HepG2 (cell line): Measurements from ENCODE around the gene SAPCD1. TPM values are rescaled to one million over a fixed set of nuclear protein-coding genes. Genes with fewer than 3 reads are reported as not detected.

Source experiments
- ARID5B ChIP-seq: IDR thresholded peaks from 2 replicates; pipeline ENCODE4 v1.4.0; 2020; ENCODE audit warnings: mild to moderate bottlenecking, missing genetic modification reagents
- GATA4 ChIP-seq: sonication (generic); IDR thresholded peaks from 2 replicates; pipeline ENCODE4 v1.6.1; 2016; ENCODE audit warnings: antibody characterized with exemption, low read depth, borderline replicate concordance
- HBP1 ChIP-seq: IDR thresholded peaks from 2 replicates; pipeline ENCODE4 v1.6.1; 2016; ENCODE audit warnings: low read depth, control low read depth
- MED13 ChIP-seq: sonication (generic); formaldehyde crosslinking; IDR thresholded peaks from 2 replicates; pipeline ENCODE4 v1.5.0; 2020; ENCODE audit warnings: missing genetic modification reagents
- MZF1 ChIP-seq: sonication (generic); formaldehyde crosslinking; IDR thresholded peaks from 2 replicates; pipeline ENCODE4 v1.8.1; 2023; ENCODE audit warnings: mild to moderate bottlenecking, missing genetic modification reagents, borderline replicate concordance
- RNF219 ChIP-seq: sonication (generic); formaldehyde crosslinking; IDR thresholded peaks from 2 replicates; pipeline ENCODE4 v1.5.0; 2020; ENCODE audit warnings: mild to moderate bottlenecking, missing genetic modification reagents
- SMAD1 ChIP-seq: sonication (generic); formaldehyde crosslinking; IDR thresholded peaks from 2 replicates; pipeline ENCODE4 v1.4.0; 2020; ENCODE audit warnings: missing genetic modification reagents, low read depth, mild to moderate bottlenecking, borderline replicate concordance
- SNAPC5 ChIP-seq: sonication (generic); formaldehyde crosslinking; IDR thresholded peaks from 2 replicates; pipeline ENCODE4 v1.8.1; 2023; ENCODE audit warnings: mild to moderate bottlenecking, missing genetic modification reagents, borderline replicate concordance
- SRF ChIP-seq: IDR thresholded peaks from 2 replicates; pipeline ENCODE4 v1.6.1; 2011; ENCODE audit warnings: mild to moderate bottlenecking, low read depth, low read length, moderate library complexity
- TARDBP ChIP-seq: sonication (generic); formaldehyde crosslinking; IDR thresholded peaks from 2 replicates; pipeline ENCODE4 v1.8.0; 2022; ENCODE audit warnings: mild to moderate bottlenecking, missing genetic modification reagents
- TERF1 ChIP-seq: sonication (generic); formaldehyde crosslinking; IDR thresholded peaks from 2 replicates; pipeline ENCODE4 v1.8.0; 2022; ENCODE audit warnings: mild to moderate bottlenecking, missing genetic modification reagents, moderate library complexity
- ZKSCAN8 ChIP-seq: IDR thresholded peaks from 2 replicates; pipeline ENCODE4 v1.6.1; 2016; ENCODE audit warnings: borderline replicate concordance, missing genetic modification reagents, missing compliant biosample characterization
- ZNF138 ChIP-seq: sonication (generic); formaldehyde crosslinking; IDR thresholded peaks from 2 replicates; pipeline ENCODE4 v1.5.0; 2020; ENCODE audit warnings: mild to moderate bottlenecking, low read depth, missing genetic modification reagents
- ZNF335 ChIP-seq: sonication (generic); formaldehyde crosslinking; IDR thresholded peaks from 2 replicates; pipeline ENCODE4 v1.4.0; 2020; ENCODE audit warnings: missing genetic modification reagents
- ZNF567 ChIP-seq: sonication (generic); formaldehyde crosslinking; IDR thresholded peaks from 2 replicates; pipeline ENCODE4 v1.8.1; 2023; ENCODE audit warnings: mild to moderate bottlenecking, missing genetic modification reagents, borderline replicate concordance
- ZNF629 ChIP-seq: sonication (generic); formaldehyde crosslinking; conservative IDR thresholded peaks from 2 replicates; pipeline ENCODE4 v1.5.0; 2020; ENCODE audit warnings: missing genetic modification reagents
- ZNF713 ChIP-seq: sonication (generic); formaldehyde crosslinking; IDR thresholded peaks from 2 replicates; pipeline ENCODE4 v1.4.0; 2020; ENCODE audit warnings: mild to moderate bottlenecking, missing genetic modification reagents
- ZNF790 ChIP-seq: sonication (generic); formaldehyde crosslinking; IDR thresholded peaks from 2 replicates; pipeline ENCODE4 v1.8.0; 2022; ENCODE audit warnings: missing genetic modification reagents, mild to moderate bottlenecking, borderline replicate concordance
- ZNF878 ChIP-seq: sonication (generic); formaldehyde crosslinking; IDR thresholded peaks from 2 replicates; pipeline ENCODE4 v1.8.1; 2023; ENCODE audit warnings: mild to moderate bottlenecking, missing genetic modification reagents, moderate library complexity
- ZSCAN22 ChIP-seq: sonication (generic); formaldehyde crosslinking; IDR thresholded peaks from 2 replicates; pipeline ENCODE4 v1.4.0; 2020; ENCODE audit warnings: mild to moderate bottlenecking, missing genetic modification reagents
- polyA plus RNA-seq, 8 experiments: library from polyadenylated mRNA; depleted of rRNA in 3 of 8; stranded (reverse) in 7 of 8; unstranded in 1 of 8; fragments of >200 nt; fragmentation: Illumina TruSeq in 4 of 8; extraction: Trizol in 4 of 8; gene quantifications; 2 replicates each; pipeline versions ENCODE4 v1.2.1 to v1.2.3, GENCODE V29; 2011 to 2016; ENCODE audit warnings: low read depth in 4 of 8, missing spikeins in 1 of 8, mixed read lengths in 1 of 8; ENCODE audit not compliant: insufficient read depth in 1 of 8
- total RNA-seq, 5 experiments: library from RNA; depleted of rRNA; stranded (reverse); fragments of >200 nt; fragmentation: Illumina TruSeq; extraction: Trizol; gene quantifications; 2 replicates each; pipeline ENCODE4 v1.2.3, GENCODE V29; 2016; ENCODE audit warnings: low read depth in 1 of 5

Gene SAPCD1
- total and polyA plus RNA-seq, 2 of the 13 experiments (the other 11 are each of a cell fraction or from before 2014, with no cell fraction given), result 2.5 to 3.9 TPM

GRCh38 chr6:31795616-31796298 lies 33.3 kb downstream of the SAPCD1 start, which contains the start of gene VARS1 (continued):
- TF ChIP-seq ARID5B (CRISPR knock-in tag) (peak; percentile 60; the same call in 1 of the 2 replicates), ZNF138 (CRISPR knock-in tag) (peak; percentile 97; the same call in 1 of the 2 replicates), ZNF629 (CRISPR knock-in tag) (no peak; the same call in none of the 2 replicates), HBP1 (0 out of 2 replicates have a peak, but pooled peaks have one; percentile 40), TERF1 (CRISPR knock-in tag) (no peak), TARDBP (CRISPR knock-in tag) (peak; percentile 71), MED13 (no peak; the same call in 1 of the 2 replicates), ZKSCAN8 (CRISPR knock-in tag) (peak; percentile 19; the same call in 1 of the 2 replicates), SRF (no peak), ZNF790 (CRISPR knock-in tag) (peak; percentile 34; the same call in 1 of the 2 replicates), ZNF713 (0 out of 2 replicates have a peak, but pooled peaks have one; percentile 30), SMAD1 (CRISPR knock-in tag) (peak; percentile 60; the same call in 1 of the 2 replicates), ZNF567 (CRISPR knock-in tag) (peak; percentile 95), MZF1 (no peak), ZNF335 (CRISPR knock-in tag) (peak; percentile 99), GATA4 (no peak), SNAPC5 (CRISPR knock-in tag) (no peak), ZNF878 (CRISPR knock-in tag) (peak; percentile 43; the same call in 1 of the 2 replicates), ZSCAN22 (CRISPR knock-in tag) (no peak; the same call in 1 of the 2 replicates), RNF219 (CRISPR knock-in tag) (no peak; the same call in 1 of the 2 replicates)
